Measurements from ENCODE around the gene DUS1L.

Gene DUS1L

GRCh38 chr17:82016061-82016874 is 49.3 kb downstream of the DUS1L start:
- no peaks in the 10 kb centered on the region for H3K27me3 ChIP-seq (ENCODE audit: insufficient read depth, low read depth, severe bottlenecking)
- H3K9me3 ChIP-seq (ENCODE audit: severe bottlenecking), result no peaks in the 10 kb centered on the region
- TF ChIP-seq, protein P1, sequence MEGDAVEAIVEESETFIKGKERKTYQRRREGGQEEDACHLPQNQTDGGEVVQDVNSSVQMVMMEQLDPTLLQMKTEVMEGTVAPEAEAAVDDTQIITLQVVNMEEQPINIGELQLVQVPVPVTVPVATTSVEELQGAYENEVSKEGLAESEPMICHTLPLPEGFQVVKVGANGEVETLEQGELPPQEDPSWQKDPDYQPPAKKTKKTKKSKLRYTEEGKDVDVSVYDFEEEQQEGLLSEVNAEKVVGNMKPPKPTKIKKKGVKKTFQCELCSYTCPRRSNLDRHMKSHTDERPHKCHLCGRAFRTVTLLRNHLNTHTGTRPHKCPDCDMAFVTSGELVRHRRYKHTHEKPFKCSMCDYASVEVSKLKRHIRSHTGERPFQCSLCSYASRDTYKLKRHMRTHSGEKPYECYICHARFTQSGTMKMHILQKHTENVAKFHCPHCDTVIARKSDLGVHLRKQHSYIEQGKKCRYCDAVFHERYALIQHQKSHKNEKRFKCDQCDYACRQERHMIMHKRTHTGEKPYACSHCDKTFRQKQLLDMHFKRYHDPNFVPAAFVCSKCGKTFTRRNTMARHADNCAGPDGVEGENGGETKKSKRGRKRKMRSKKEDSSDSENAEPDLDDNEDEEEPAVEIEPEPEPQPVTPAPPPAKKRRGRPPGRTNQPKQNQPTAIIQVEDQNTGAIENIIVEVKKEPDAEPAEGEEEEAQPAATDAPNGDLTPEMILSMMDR (IDR thresholded peaks at IDR 0.05; ENCODE audit: low read depth, low read length), result no peak
- H3K4me3 ChIP-seq (ENCODE audit: low read depth, low read length), result no peak overlapping the region
- H3K36me3 ChIP-seq, result peaks cover 44% of the 10 kb centered on the region
- DNase-seq, result no peak
- H3K27ac ChIP-seq, result no peak overlapping the region

DNA sequence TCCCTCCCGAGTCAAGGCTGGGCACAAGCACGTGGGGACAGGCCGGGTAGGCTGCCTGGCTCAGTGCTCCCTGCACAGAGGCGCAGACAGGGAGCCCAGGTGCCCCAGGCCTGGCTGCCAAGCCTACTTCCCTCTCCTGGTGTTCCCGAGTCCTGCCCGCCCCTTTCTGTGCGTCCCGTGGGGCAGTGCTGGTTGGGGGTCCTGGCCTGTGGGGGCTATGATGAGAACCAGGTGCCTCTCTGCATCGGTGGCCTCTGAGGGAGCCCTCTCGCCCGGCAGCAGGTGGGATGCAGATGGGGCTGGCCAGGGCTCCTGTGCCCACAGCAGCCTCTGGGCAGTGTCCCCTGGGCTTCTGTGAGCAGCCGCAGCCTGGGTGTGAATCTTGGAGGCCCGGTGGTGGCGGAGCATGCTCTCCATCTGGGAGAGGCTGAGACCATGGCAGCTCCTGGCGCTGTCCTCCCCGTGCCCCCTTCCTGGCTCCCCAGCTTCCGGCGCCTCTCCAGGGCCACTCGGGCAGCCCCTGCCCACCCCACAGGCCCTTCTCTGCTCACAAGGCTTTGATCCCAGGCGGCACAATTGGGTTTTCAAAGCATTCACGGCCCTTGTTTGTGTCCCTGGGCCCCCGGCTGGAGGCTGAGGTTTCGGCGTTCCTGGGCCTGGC is 50.2 kb downstream of the DUS1L start:
- TF ChIP-seq, protein P1 (IDR thresholded peaks at IDR 0.05; ENCODE audit: low read depth, low read length), result no peak
- no peaks in the 10 kb centered on the region for H3K9me3 ChIP-seq (ENCODE audit: severe bottlenecking)
- no peaks in the 10 kb centered on the region for H3K27me3 ChIP-seq (ENCODE audit: insufficient read depth, low read depth, severe bottlenecking)
- H3K36me3 ChIP-seq, result peaks cover 40% of the 10 kb centered on the region
- H3K27ac ChIP-seq, result no peak overlapping the region
- DNase-seq, result no peak
- H3K4me3 ChIP-seq (ENCODE audit: low read depth, low read length), result no peak overlapping the region

GRCh38 chr17:82014971-82015310 is 50.7 kb downstream of the DUS1L start:
- H3K9me3 ChIP-seq (ENCODE audit: severe bottlenecking), result no peaks in the 10 kb centered on the region
- DNase-seq, result no peak
- TF ChIP-seq, protein P1 (IDR thresholded peaks at IDR 0.05; ENCODE audit: low read depth, low read length), result no peak
- H3K36me3 ChIP-seq, result peaks cover 38% of the 10 kb centered on the region
- no peak overlapping the region for H3K4me3 ChIP-seq (ENCODE audit: low read depth, low read length)
- no peak overlapping the region for H3K27ac ChIP-seq
- H3K27me3 ChIP-seq (ENCODE audit: insufficient read depth, low read depth, severe bottlenecking), result no peaks in the 10 kb centered on the region

- no peak for DNase-seq
- no peak overlapping the region for H3K4me3 ChIP-seq (ENCODE audit: low read depth, low read length)
These were observed 51.2 kb downstream of the DUS1L start for GRCh38 chr17:82014432-82014831.

DNA sequence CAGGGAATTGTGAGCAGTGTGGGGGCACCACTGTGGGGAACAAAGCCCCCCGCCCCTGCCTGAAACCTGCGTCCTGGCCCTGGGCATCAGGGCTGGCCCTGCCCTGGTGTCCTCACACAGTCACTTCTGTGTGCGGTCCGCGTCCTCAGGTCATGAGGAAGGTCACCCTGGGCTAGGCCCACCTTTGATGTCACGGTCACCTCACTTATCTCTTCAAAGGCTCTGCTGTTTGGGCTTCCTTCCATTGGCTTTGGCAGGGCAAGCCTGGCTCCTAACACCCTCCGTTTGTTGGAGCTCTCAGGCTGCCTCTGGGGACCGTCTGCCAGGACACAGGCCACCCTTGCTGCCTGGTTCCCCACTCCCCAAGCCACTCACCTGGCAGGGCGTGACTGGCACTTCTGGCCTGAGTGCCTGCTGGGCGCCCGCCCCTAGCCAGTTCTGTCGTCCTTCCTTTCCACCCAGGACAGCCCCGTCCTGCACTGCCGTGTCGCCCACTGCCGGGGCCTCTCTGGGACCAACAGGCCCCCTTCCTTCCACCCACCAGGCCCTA is 51.8 kb downstream of the DUS1L start:
- Histone ChIP-seq H3K27ac (no peak overlapping the region), H3K27me3 (ENCODE audit: insufficient read depth, low read depth, severe bottlenecking) (no peaks in the 10 kb centered on the region), H3K9me3 (ENCODE audit: severe bottlenecking) (no peaks in the 10 kb centered on the region), H3K4me3 (ENCODE audit: low read depth, low read length) (no peak overlapping the region), H3K36me3 (peaks cover 38% of the 10 kb centered on the region)
- DNase-seq, result no peak
- TF ChIP-seq, protein P1 (IDR thresholded peaks at IDR 0.05; ENCODE audit: low read depth, low read length), result no peak

More at GRCh38 chr17:82014432-82014831, 51.2 kb downstream of the DUS1L start:
- TF ChIP-seq, protein P1 (IDR thresholded peaks at IDR 0.05; ENCODE audit: low read depth, low read length), result no peak
- Histone ChIP-seq H3K27me3 (ENCODE audit: insufficient read depth, low read depth, severe bottlenecking) (no peaks in the 10 kb centered on the region), H3K27ac (no peak overlapping the region), H3K9me3 (ENCODE audit: severe bottlenecking) (no peaks in the 10 kb centered on the region), H3K36me3 (peaks cover 38% of the 10 kb centered on the region)
